HG03064 (cell line): ENCODE data around the gene GALNT16.

Source experiments
- ATAC-seq: cut with Tn5 transposase; IDR thresholded peaks from one replicate; pipeline ENCODE4 v1.9.1; 2021; ENCODE audit warnings: low read depth; ENCODE audit not compliant: unreplicated experiment

Gene GALNT16

GRCh38 chr14:69315301-69315700 is 55.3 kb downstream of the GALNT16 start:
- no peak for ATAC-seq

- no peak for ATAC-seq
Measured at GRCh38 chr14:69316449-69317101, 56.6 kb downstream of the GALNT16 start.

GRCh38 chr14:69317102-69317755 is 57.3 kb downstream of the GALNT16 start:
- no peak for ATAC-seq

GRCh38 chr14:69317780-69318179 is 57.8 kb downstream of the GALNT16 start:
- ATAC-seq: no peak

DNA sequence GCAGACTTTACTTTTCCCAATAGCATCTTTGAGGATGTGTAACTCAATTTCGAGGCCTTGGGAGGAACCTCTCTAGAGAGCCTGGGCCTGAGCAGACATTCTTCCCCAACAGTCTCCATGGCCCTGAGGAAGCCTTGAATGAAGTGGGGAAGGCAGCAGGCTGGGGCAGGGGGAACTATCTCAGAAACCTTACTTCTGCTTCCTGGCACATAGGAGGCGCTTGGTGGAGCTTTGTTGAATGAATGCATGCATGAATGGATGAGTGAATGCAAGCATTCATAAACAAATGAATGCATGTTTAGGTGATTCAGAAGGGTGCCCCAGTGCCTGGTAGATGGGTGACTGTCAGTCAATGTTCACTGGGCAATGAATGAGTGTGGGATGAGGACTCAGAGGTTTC is 58.3 kb downstream of the GALNT16 start:
- no peak for ATAC-seq

- ATAC-seq: no peak
Measured at GRCh38 chr14:69318901-69319475, 59.0 kb downstream of the GALNT16 start.

GRCh38 chr14:69319911-69320310 is 60.0 kb downstream of the GALNT16 start:
- ATAC-seq: no peak

- no peak for ATAC-seq
Measured at GRCh38 chr14:69320581-69321365, 60.8 kb downstream of the GALNT16 start.

- no peak for ATAC-seq
Measured at GRCh38 chr14:69321601-69322330, 61.8 kb downstream of the GALNT16 start.

DNA sequence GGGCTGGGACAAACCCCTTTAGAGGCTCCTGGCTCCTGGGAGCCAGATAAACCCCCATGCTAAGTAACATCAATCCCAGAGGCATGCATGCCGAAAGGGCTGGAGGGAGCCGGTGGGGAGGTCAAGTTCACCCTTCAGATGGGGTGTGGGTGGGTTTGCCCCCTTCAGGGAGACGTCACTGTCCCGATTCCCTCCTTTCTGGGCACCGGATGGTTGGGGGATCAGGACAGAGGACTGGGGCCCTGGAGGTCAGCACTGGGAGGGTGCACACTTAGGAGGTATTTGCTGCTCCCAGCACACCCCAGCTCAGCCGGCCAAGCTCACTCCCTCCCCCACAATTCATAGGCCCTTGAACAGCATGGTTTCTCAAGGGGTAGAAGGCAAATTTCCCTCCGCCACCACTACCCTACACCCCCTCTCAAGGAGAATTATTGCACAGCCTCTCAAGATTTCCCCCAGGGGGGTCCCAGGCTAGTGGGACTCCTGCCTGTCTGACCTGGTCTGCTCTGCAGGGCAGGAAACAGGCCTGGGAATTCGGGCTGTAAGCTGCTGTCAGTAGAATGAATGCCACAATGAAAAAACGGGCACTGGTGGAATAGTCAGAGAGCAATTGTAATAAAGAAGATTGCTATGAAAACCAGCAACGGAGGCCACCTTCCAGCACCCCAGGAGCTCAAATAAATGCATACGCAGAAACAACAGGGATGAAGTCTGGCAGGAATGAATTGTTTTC is 63.5 kb downstream of the GALNT16 start:
- no peak for ATAC-seq

DNA sequence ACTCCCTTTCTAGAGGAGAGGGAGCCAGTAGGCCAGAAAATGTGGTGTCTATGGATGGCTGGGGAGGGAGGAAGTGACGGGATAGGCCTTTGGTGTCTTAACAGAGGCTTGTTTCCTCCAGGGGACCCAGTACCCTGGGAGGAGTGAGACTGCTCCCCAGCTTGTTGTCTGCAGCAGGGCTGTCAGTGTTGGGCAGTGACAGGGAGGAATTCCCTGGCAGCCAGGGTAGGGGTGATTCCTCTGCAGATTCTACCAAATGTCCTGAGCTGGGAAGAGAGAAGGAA is 64.0 kb downstream of the GALNT16 start:
- ATAC-seq: no peak

- no peak for ATAC-seq
Measured at GRCh38 chr14:69324341-69324931, 64.5 kb downstream of the GALNT16 start.

DNA sequence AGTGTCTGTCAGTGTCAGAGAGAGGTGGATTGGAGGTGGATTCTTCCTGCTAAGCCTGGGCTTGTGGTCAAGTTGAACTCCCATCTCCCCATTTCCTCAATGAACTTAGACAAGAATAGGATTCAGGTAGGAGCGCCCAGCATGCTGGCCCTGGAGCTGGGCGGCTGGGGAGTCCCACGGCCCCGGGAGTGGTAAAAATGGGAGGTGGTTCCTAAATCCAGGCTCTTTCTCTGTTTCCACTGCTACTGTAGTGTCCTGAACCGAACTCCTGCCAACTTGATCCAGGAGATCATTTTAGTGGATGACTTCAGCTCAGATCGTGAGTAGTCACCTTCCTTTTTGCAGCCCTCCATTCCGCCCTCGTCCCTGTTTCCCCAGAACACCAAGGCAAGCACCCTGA is 65.1 kb downstream of the GALNT16 start:
- ATAC-seq: no peak

DNA sequence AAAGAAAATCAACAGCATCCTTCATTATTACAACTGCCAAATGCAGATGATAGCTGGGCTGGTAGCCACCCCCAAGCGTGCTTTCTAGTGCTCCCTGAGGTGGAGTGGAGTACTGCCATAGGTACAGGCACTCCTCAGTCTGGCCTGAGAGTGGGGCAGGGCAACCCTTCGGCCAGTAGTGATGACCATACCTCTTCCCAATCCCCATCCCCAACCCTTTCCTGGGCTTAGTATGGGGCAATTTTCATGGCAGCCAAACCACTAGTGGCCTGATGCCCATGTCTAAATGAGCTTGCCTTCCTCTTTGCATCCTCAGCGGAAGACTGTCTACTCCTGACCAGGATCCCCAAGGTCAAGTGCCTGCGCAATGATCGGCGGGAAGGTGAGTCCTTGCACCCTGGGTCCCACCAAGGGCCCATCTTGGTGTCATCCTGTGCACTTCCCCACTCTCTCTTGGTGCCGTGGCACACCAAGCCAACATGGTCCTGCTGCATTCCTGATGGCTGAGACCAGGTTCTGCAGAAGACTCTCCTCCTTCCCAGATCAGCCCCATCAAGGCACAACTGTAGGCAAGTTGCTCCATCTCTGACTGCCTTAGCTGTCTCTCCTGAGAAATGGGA is 65.8 kb downstream of the GALNT16 start:
- no peak for ATAC-seq

GRCh38 chr14:69326611-69327010 is 66.7 kb downstream of the GALNT16 start:
- ATAC-seq: no peak

DNA sequence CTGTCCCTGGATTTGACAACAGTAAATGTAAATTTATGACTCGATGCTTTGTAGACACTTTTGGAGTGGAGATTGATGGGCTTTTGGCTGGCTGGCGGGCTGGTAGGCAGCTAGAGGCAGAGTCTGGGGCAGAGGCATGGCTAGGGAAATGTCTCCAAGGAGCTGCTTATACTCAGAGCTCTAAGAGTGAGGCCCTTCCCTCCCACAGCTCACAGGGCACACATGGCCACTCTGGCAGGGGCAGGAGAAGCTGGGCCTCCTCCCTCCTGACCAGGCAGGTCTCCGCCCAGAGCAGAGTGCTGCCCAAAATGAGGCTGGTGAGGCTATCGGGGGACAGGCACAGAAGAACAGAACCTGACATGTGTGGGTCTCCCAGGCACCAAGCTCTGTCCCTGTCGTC is 67.5 kb downstream of the GALNT16 start:
- no peak for ATAC-seq

- no peak for ATAC-seq
Measured at GRCh38 chr14:69328317-69328716, 68.4 kb downstream of the GALNT16 start.

DNA sequence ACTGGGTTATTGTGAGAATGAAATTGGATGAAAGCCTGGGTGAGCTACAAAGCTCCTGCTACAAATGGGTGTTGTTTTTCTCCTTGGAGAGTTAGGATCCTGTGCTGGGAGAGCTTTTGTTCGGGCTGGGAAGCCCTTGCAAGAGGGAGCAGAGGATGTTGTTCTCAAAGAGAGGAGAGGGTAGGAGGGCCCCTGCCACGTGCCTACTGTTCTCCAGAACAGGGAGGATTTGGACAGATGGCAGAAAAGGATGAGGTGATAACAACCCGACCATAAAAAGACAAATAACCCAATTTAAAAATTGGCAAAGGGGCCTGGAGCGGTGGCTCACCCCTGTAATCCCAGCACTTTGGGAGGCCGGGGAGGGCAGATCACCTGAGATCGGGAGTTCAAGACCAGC is 68.8 kb downstream of the GALNT16 start:
- ATAC-seq: no peak

DNA sequence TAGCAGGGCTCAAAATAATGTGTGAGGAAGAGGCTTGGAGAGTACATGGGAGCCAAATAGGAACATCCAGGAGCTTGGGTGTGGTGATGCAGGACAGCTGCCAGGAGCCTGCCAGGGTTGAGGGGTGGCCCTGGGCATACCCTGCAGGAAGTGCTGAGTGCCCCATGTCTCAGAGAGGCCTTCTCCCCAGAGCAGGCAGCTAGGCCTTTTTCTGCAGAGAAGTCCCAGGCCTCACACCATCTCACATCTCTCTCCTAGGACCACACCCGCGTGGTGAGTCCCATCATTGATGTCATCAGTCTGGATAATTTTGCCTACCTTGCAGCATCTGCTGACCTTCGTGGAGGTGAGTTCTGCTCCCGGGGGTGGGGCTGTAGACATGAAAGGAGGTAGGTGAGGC is 71.2 kb downstream of the GALNT16 start:
- no peak for ATAC-seq
